Measurements from ENCODE around the gene SMIM13. TPM values are rescaled to one million over a fixed set of nuclear protein-coding genes. Genes with fewer than 3 reads are reported as not detected.

The SMIM13 gene
- total and polyA plus RNA-seq, 4 donors = 2.9 to 14.7 (median 5.7) TPM

- no peak for TF ChIP-seq CTCF (IDR thresholded peaks at IDR 0.05; ENCODE audit: control extremely low read depth, extremely low read depth)
- Histone ChIP-seq H3K27ac (ENCODE audit: low read depth in 1 of 2, low read length in 1 of 2) (no peak overlapping the region), H3K4me3 (no peak overlapping the region), H3K9me3 (ENCODE audit: control insufficient read depth in 4 of 4, insufficient read depth in 3 of 4, low read length in 3 of 4) (no peaks in the 10 kb centered on the region), H3K4me1 (ENCODE audit: control insufficient read depth in 5 of 5, insufficient read depth in 5 of 5, low read length in 5 of 5) (peaks cover 0 to 19% (median 0%) of the 10 kb centered on the region in 5 donors), H3K27me3 (ENCODE audit: control insufficient read depth in 3 of 3, insufficient read depth in 3 of 3, low read length in 2 of 3) (no peaks in the 10 kb centered on the region), H3K36me3 (ENCODE audit: control insufficient read depth in 4 of 4, insufficient read depth in 4 of 4, low read length in 4 of 4) (peaks cover 0 to 3% (median 0%) of the 10 kb centered on the region in 4 donors), H3K9ac (ENCODE audit: insufficient read depth in 1 of 2, low read length in 2 of 2) (no peak overlapping the region)
- WGBS, 2 donors = 94 to 96% methylated on average over 2 of the region's 2 CpGs
- no peak for DNase-seq
- no peak for ATAC-seq (ENCODE audit: insufficient read depth, low FRiP score)
Observed at GRCh38 chr6:11123978-11124377, 30.3 kb downstream of the SMIM13 start.

DNA sequence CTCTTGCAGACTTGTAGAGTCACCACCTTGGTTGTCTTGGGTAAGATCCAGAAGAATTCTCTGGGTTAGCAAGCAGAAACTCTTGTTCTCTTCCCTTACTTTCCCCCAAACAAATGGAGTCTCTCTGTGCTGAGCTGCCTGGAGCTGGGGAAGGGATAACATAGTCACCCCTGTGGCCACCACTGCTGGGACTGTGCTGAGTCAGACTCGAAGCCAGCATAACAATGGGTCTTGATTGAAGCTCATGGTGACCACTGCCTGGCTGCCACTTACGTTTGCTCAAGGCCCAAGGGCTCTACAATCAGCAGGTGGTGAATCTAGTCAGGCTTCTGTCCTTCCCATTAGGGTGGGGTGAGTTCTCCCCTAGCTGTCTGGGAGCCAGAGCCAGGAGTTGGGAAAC is 33.2 kb downstream of the SMIM13 start:
- WGBS, 2 donors = 88 to 96% methylated on average over 2 of the region's 2 CpGs
- Histone ChIP-seq H3K27ac (ENCODE audit: low read depth in 1 of 2, low read length in 1 of 2) (no peak overlapping the region), H3K9me3 (ENCODE audit: control insufficient read depth in 4 of 4, insufficient read depth in 3 of 4, low read length in 3 of 4) (no peaks in the 10 kb centered on the region), H3K27me3 (ENCODE audit: control insufficient read depth in 3 of 3, insufficient read depth in 3 of 3, low read length in 2 of 3) (no peaks in the 10 kb centered on the region), H3K9ac (ENCODE audit: insufficient read depth in 1 of 2, low read length in 2 of 2) (no peak overlapping the region), H3K4me3 (no peak overlapping the region), H3K4me1 (ENCODE audit: control insufficient read depth in 5 of 5, insufficient read depth in 5 of 5, low read length in 5 of 5) (peaks cover 0 to 18% (median 0%) of the 10 kb centered on the region in 5 donors), H3K36me3 (ENCODE audit: control insufficient read depth in 4 of 4, insufficient read depth in 4 of 4, low read length in 4 of 4) (peaks cover 0 to 3% (median 0%) of the 10 kb centered on the region in 4 donors)
- no peak for DNase-seq
- TF ChIP-seq CTCF (IDR thresholded peaks at IDR 0.05; ENCODE audit: control extremely low read depth, extremely low read depth) = no peak
- ATAC-seq (ENCODE audit: insufficient read depth, low FRiP score) = no peak

DNA sequence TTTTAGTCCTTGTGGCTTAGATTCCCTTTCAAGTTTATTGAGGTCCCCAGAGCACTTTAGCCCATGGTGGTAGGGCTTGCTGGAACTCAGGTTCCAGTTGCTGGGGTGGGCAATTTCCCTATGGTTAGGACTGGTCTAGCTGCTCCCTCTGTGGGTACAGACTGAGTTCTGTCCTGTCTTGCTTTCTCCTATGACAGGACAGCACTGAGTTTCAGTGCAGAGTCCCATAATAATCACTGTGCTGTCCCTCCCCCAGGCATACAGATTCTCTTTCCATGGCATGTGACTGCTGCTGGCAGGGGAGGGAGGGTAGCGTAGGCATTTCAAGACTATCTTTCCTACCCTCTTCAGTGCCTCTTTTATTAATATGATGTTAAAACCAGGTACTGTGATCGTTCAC is 35.0 kb downstream of the SMIM13 start:
- Histone ChIP-seq H3K27ac (ENCODE audit: low read depth in 1 of 2, low read length in 1 of 2) (no peak overlapping the region), H3K27me3 (ENCODE audit: control insufficient read depth in 3 of 3, insufficient read depth in 3 of 3, low read length in 2 of 3) (no peaks in the 10 kb centered on the region), H3K36me3 (ENCODE audit: control insufficient read depth in 4 of 4, insufficient read depth in 4 of 4, low read length in 4 of 4) (peaks cover 0 to 3% (median 0%) of the 10 kb centered on the region in 4 donors), H3K4me3 (no peak overlapping the region), H3K9me3 (ENCODE audit: control insufficient read depth in 4 of 4, insufficient read depth in 3 of 4, low read length in 3 of 4) (no peaks in the 10 kb centered on the region), H3K4me1 (ENCODE audit: control insufficient read depth in 5 of 5, insufficient read depth in 5 of 5, low read length in 5 of 5) (peaks cover 0 to 15% (median 0%) of the 10 kb centered on the region in 5 donors), H3K9ac (ENCODE audit: insufficient read depth in 1 of 2, low read length in 2 of 2) (no peak overlapping the region)
- no peak for TF ChIP-seq CTCF (IDR thresholded peaks at IDR 0.05; ENCODE audit: control extremely low read depth, extremely low read depth)
- no peak for DNase-seq
- WGBS, 2 donors = 95 to 100% methylated on average over 2 of the region's 2 CpGs
- no peak for ATAC-seq (ENCODE audit: insufficient read depth, low FRiP score)

Data from lung (tissue), 12 donors.